ENCODE data around the gene SLC13A4.
"Not testable (repeated sequence)": the region's sequence is repeated elsewhere in the genome, so short reads cannot be mapped to it uniquely, and the experiment has no call there.

The SLC13A4 gene

GRCh38 chr7:135706038-135706742 lies 21.8 kb downstream of the SLC13A4 start:
- no peaks in the 10 kb centered on the region for H3K36me3 Mint-ChIP-seq
- H3K27me3 Mint-ChIP-seq = no peaks in the 10 kb centered on the region
- H3K9me3 Mint-ChIP-seq (ENCODE audit: low read depth) = no peaks in the 10 kb centered on the region
- H3K4me3 Mint-ChIP-seq = no peak overlapping the region
- no peaks in the 10 kb centered on the region for H3K4me1 Mint-ChIP-seq (ENCODE audit: low read depth)
- H3K27ac Mint-ChIP-seq = no peak overlapping the region

- Mint-ChIP-seq H3K27ac (no peak overlapping the region), H3K36me3 (peaks cover 4% of the 10 kb centered on the region), H3K9me3 (ENCODE audit: low read depth) (no peaks in the 10 kb centered on the region), H3K27me3 (no peaks in the 10 kb centered on the region), H3K4me1 (ENCODE audit: low read depth) (no peaks in the 10 kb centered on the region), H3K4me3 (no peak overlapping the region)
These were observed 23.3 kb downstream of the SLC13A4 start for GRCh38 chr7:135704698-135705097.

GRCh38 chr7:135704074-135704473 lies 23.9 kb downstream of the SLC13A4 start:
- Mint-ChIP-seq H3K4me1 (ENCODE audit: low read depth) (no peaks in the 10 kb centered on the region), H3K36me3 (peaks cover 4% of the 10 kb centered on the region), H3K27me3 (no peaks in the 10 kb centered on the region), H3K4me3 (no peak overlapping the region), H3K9me3 (ENCODE audit: low read depth) (no peaks in the 10 kb centered on the region), H3K27ac (no peak overlapping the region)

- Mint-ChIP-seq H3K27me3 (no peaks in the 10 kb centered on the region), H3K4me3 (no peak overlapping the region), H3K27ac (no peak overlapping the region), H3K4me1 (ENCODE audit: low read depth) (no peaks in the 10 kb centered on the region), H3K36me3 (peaks cover 7% of the 10 kb centered on the region), H3K9me3 (ENCODE audit: low read depth) (no peaks in the 10 kb centered on the region)
These were observed 30.5 kb downstream of the SLC13A4 start for GRCh38 chr7:135697276-135698049.

- no peak overlapping the region for H3K27ac Mint-ChIP-seq
- H3K4me3 Mint-ChIP-seq = no peak overlapping the region
- no peaks in the 10 kb centered on the region for H3K4me1 Mint-ChIP-seq (ENCODE audit: low read depth)
- H3K36me3 Mint-ChIP-seq = peaks cover 17% of the 10 kb centered on the region
- no peaks in the 10 kb centered on the region for H3K9me3 Mint-ChIP-seq (ENCODE audit: low read depth)
- H3K27me3 Mint-ChIP-seq = no peaks in the 10 kb centered on the region
These were observed 34.4 kb downstream of the SLC13A4 start for GRCh38 chr7:135693558-135693957.

GRCh38 chr7:135692606-135693005 lies 35.4 kb downstream of the SLC13A4 start:
- H3K4me3 Mint-ChIP-seq; H3K9me3 Mint-ChIP-seq (ENCODE audit: low read depth); H3K27me3 Mint-ChIP-seq; H3K27ac Mint-ChIP-seq; H3K4me1 Mint-ChIP-seq (ENCODE audit: low read depth): not testable (repeated sequence)
- H3K36me3 Mint-ChIP-seq = peaks cover 17% of the 10 kb centered on the region

- Mint-ChIP-seq H3K36me3 (peaks cover 21% of the 10 kb centered on the region), H3K4me3 (no peak overlapping the region), H3K9me3 (ENCODE audit: low read depth) (no peaks in the 10 kb centered on the region), H3K4me1 (ENCODE audit: low read depth) (no peaks in the 10 kb centered on the region), H3K27me3 (no peaks in the 10 kb centered on the region), H3K27ac (no peak overlapping the region)
These were observed 35.9 kb downstream of the SLC13A4 start for GRCh38 chr7:135692055-135692454.

- Mint-ChIP-seq H3K4me1 (ENCODE audit: low read depth) (no peaks in the 10 kb centered on the region), H3K4me3 (no peak overlapping the region), H3K36me3 (peaks cover 18% of the 10 kb centered on the region), H3K9me3 (ENCODE audit: low read depth) (no peaks in the 10 kb centered on the region), H3K27ac (no peak overlapping the region), H3K27me3 (no peaks in the 10 kb centered on the region)
These were observed 37.4 kb downstream of the SLC13A4 start for GRCh38 chr7:135690566-135690965.

GRCh38 chr7:135687466-135687865 lies 40.5 kb downstream of the SLC13A4 start:
- H3K4me1 Mint-ChIP-seq (ENCODE audit: low read depth) = no peaks in the 10 kb centered on the region
- no peak overlapping the region for H3K4me3 Mint-ChIP-seq
- H3K36me3 Mint-ChIP-seq = peaks cover 18% of the 10 kb centered on the region
- no peak overlapping the region for H3K27ac Mint-ChIP-seq
- H3K9me3 Mint-ChIP-seq (ENCODE audit: low read depth) = no peaks in the 10 kb centered on the region
- no peaks in the 10 kb centered on the region for H3K27me3 Mint-ChIP-seq

- Mint-ChIP-seq H3K4me3 (no peak overlapping the region), H3K27me3 (no peaks in the 10 kb centered on the region), H3K9me3 (ENCODE audit: low read depth) (no peaks in the 10 kb centered on the region), H3K27ac (no peak overlapping the region), H3K36me3 (peaks cover 14% of the 10 kb centered on the region), H3K4me1 (ENCODE audit: low read depth) (no peaks in the 10 kb centered on the region)
These were observed 42.5 kb downstream of the SLC13A4 start for GRCh38 chr7:135685306-135686084.

- Mint-ChIP-seq H3K27ac (no peak overlapping the region), H3K27me3 (no peaks in the 10 kb centered on the region), H3K9me3 (ENCODE audit: low read depth) (no peaks in the 10 kb centered on the region), H3K36me3 (peaks cover 11% of the 10 kb centered on the region), H3K4me1 (ENCODE audit: low read depth) (peaks cover 3% of the 10 kb centered on the region), H3K4me3 (no peak overlapping the region)
These were observed 43.3 kb downstream of the SLC13A4 start for GRCh38 chr7:135684699-135685098.

GRCh38 chr7:135684136-135684535 lies 43.9 kb downstream of the SLC13A4 start:
- H3K27ac Mint-ChIP-seq = no peak overlapping the region

GRCh38 chr7:135683609-135684008 lies 44.4 kb downstream of the SLC13A4 start:
- H3K27me3 Mint-ChIP-seq = no peaks in the 10 kb centered on the region
- no peak overlapping the region for H3K27ac Mint-ChIP-seq
- H3K4me3 Mint-ChIP-seq = no peak overlapping the region
- H3K4me1 Mint-ChIP-seq (ENCODE audit: low read depth) = peaks cover 6% of the 10 kb centered on the region
- no peaks in the 10 kb centered on the region for H3K9me3 Mint-ChIP-seq (ENCODE audit: low read depth)
- peaks cover 13% of the 10 kb centered on the region for H3K36me3 Mint-ChIP-seq

More at GRCh38 chr7:135684136-135684535, 43.9 kb downstream of the SLC13A4 start:
- Mint-ChIP-seq H3K9me3 (ENCODE audit: low read depth) (no peaks in the 10 kb centered on the region), H3K27me3 (no peaks in the 10 kb centered on the region), H3K4me1 (ENCODE audit: low read depth) (peaks cover 6% of the 10 kb centered on the region), H3K4me3 (no peak overlapping the region), H3K36me3 (peaks cover 10% of the 10 kb centered on the region)

- no peaks in the 10 kb centered on the region for H3K9me3 Mint-ChIP-seq (ENCODE audit: low read depth)
- no peak overlapping the region for H3K4me3 Mint-ChIP-seq
- H3K27me3 Mint-ChIP-seq = no peaks in the 10 kb centered on the region
- H3K36me3 Mint-ChIP-seq = peaks cover 9% of the 10 kb centered on the region
- H3K27ac Mint-ChIP-seq = no peak overlapping the region
- H3K4me1 Mint-ChIP-seq (ENCODE audit: low read depth) = peaks cover 6% of the 10 kb centered on the region
These were observed 45.8 kb downstream of the SLC13A4 start for GRCh38 chr7:135682191-135682590.

- no peak overlapping the region for H3K4me3 Mint-ChIP-seq
- no peak overlapping the region for H3K27ac Mint-ChIP-seq
- H3K27me3 Mint-ChIP-seq = no peaks in the 10 kb centered on the region
- H3K4me1 Mint-ChIP-seq (ENCODE audit: low read depth) = peaks cover 6% of the 10 kb centered on the region
- no peaks in the 10 kb centered on the region for H3K9me3 Mint-ChIP-seq (ENCODE audit: low read depth)
- peaks cover 9% of the 10 kb centered on the region for H3K36me3 Mint-ChIP-seq
These were observed 46.2 kb downstream of the SLC13A4 start for GRCh38 chr7:135681762-135682161.
